ENCODE results near the gene CYB5R3.
"Not testable (repeated sequence)": the region's sequence is repeated elsewhere in the genome, so short reads cannot be mapped to it uniquely, and the experiment has no call there.

CYB5R3 gene

DNA sequence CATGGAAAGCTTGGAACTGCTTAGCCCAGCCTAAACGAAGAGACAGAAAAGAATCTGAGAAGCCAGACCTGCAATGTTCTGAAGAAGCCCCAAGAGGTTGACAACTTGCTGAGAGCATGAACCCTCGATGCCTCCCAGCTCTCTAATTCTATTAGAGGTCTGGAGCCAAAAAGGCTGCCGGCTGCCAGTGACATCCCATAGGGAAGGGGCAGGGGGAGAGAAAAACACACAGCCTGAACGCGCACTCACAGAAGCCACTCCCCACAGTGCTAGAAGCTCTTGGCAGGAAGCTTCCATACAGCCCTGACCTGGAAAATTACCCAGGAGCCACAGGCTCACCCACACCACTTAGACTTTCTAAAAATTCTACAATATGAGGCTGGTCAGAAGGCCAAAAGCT is 52.9 kb downstream of the CYB5R3 start:
- DNase-seq = no peak

DNA sequence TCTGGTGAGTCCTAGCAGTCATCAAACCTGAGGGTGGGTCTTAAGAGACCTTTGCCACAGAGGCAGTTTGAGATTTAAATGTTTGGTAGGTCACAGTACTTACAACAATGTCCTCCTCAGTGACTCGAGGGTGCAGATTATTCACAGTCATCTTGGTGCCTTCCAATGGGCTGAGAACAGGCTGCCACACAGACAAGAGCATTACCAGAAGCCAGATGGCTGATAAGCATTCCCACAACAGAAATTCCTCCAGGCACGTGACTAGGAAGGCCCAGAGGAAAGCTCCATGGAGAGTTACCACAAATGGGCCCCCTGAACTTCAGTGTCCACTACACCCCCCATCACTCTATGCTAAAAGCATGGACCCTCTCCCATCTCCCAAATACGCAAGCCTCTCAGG is 53.8 kb downstream of the CYB5R3 start:
- DNase-seq = no peak

DNA sequence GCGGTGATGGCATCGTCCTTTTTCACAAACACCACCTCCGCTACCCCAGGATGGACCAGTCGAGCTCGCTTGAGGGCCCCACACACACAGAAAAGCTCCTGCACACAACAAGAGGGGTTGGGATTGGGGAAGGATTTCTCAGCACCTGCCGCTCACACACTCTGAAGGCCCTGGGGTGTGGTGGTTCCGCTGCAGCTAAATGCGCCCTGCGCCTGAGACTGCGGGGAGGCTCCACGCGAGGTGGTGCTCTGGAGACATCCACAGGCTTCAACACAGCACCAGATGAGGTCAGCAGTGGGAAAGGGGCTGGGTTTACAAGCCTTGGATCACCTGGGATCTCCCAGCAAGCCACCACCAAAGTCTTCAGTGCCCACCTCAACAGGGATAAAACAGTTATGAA is 57.2 kb downstream of the CYB5R3 start:
- DNase-seq = no peak

DNA sequence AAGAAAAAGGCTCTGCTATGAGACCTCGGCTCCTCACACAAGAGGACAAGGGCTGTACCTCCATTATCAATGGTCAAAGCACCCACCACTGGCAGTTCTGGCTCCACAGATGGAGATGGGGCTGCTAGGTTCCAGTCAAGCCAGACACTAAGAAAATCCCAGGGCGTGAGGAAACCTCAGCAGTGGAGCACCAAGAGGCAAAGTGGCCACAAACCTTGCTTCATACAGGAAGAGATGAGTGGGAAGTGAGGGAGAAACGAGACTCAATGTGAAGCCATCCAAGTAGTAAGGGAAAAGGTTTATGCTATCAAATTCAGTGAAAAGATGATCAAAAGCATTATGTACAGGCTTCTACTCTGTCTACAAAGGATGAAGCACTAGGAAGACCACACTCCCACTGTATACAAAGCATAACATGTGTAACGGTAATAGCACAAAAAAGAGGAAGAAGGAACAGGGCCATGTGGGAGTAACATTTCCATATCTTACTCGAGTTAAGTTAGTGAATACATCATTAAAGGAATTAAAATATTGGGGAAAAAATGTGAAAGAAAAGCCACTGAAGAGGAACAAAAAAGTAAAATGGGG is 61.5 kb downstream of the CYB5R3 start:
- DNase-seq = no peak

DNA sequence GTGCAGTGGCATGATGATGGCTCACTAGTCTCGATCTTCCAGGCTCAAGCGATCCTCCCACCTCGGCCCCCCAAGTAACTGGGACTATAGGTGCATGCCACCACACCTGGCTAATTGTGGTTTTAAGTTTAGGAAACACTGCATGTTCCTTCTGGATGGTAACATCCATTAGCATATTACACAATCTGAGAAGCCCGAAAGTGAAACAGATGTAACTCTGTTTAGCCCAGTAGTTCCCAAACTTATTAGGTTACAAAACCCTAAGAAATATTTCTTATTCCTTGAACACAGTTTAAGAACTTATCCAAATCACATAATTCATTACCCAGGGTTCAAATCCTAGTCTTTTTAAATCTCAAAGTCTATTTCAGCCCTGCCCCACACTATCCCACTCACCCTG is 62.8 kb downstream of the CYB5R3 start:
- DNase-seq = no peak

DNA sequence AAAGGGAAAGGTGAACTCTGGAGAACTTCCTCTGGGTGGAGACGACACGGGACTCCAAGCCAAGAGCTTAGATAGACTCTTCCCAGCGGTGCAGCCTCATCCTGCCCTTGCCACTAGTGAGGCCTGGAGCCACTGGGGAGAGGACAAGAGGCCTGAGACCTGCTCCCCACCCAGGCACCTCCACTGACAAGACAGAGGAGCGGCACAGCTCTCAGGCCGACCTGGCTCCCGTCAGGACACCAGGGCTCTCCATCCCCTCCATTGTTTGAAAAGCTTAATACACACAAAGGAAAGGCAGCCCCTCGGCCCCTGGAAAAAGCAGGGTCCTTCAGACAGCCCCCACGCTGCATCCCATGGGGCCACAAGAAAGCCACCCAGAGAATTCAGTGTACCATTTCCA is 64.1 kb downstream of the CYB5R3 start:
- DNase-seq = no peak

DNA sequence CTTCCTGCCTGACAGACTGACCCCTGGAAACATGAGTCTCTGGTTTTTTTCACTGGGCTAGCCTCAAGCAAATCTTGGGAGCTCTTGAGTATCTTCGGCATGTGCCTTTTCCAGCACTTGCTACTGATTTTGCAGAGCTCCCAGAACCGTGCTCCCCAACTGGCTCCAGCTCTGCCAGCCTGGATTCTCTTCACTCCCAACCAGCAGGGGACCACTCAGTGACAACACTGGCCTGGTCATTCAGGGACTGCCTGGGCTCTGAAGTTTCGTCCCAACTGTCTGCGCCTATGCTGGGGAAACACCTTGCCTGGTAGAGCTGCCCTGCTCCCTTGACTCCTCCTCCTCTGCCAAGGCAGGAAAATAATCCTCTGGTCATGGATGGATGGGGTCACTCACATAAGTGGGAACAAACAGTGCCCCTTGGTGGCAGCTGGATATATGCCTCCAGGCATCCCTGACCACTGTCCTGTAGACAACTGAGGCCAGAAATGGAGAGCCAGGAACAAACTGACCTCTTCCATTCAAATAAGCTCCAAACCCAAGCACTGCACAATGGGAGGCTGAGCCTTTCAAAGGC is 64.7 kb downstream of the CYB5R3 start:
- no peak for DNase-seq

DNA sequence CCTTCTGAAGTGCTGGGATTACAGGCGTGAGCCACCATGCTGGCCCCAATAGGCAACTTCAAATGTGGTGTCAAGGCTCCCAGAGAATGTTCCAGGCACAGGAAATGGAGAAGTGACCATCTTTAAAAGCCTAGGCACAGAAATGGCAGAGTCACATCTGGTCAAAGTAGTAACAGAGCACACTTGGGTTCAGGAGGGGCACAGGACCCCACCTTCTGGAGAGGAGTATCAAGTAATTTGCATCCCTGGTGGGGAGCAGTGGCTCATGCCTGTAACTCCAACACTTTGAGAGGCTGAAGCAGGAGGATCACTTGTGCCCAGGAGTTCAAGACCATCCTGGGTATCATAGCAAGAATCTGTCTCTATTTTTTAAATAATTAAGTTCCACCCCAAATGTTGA is 66.2 kb downstream of the CYB5R3 start:
- DNase-seq = no peak

DNA sequence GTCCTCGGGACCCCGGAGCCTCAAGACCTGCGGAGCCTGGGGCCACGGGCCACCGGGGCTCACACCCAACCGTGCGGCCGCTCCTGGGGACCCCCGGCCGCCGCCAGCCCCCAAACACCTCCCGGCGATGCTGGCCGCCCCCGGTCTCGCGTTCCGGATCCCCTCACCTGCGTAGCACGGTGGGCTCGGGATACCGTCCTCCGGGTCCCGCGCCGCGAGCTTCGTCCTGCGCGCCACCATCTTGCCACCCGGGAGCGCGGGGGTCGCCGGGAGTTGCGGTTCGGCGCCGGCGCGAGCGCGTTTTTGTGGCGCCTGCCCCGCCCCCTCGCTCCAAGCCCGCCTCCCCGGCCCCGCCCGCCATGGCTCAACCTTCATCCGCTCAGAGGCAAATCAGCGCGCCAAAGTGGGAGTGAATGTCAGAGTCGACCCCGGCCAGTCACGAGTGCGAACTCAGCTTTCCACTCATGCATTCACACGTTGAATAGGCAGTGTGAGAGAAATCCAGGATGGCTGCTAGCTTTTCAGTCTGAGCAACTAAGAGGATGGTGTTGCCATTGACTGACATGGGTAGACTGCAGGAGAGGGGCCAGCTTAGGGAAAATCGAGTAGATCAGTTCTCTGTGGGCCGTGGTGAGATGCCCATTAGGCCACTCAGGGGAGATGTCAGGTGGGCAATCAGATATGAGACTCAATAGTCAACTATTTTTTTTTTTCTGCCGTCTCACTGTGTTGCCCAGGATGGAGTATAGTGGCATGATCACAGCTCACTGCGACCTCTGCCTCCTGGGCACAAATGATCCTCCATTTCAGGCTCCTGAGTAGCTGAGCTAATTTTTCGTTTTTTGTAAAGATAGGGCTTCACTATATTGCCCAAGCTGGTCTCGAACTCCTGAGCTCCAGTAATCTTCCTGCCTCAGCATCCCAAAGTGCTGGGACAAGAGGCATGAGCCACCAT is 67.2 kb downstream of the CYB5R3 start:
- DNase-seq = peak; percentile 85

DNA sequence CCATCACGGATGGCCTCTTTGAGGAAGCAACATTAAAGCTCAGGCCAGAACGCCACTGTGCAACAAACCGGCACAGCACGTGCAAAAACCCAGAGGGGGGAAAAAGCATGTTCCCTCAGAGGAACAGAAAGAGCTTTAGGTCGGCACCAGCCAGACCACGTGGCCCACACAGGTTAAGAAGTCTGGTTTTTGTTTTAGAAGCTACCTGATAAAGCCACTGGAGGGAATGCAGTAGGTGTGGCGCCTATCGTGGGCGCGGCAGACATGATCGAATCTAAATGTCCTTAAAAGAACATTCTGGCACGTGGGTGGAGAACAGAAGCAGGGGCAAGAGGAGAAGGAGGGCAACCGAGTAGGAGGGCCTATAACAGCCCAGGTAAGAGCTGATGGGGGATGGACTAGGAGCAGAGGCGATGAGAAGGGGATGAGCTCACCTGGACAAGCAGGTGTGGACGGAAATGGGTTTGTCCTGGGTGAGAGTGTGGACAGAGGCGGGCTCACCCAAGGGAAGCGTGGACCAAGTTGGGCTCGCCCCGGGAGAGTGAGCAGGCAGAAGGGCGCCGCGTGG is 67.9 kb downstream of the CYB5R3 start:
- not testable (repeated sequence) for DNase-seq

DNA sequence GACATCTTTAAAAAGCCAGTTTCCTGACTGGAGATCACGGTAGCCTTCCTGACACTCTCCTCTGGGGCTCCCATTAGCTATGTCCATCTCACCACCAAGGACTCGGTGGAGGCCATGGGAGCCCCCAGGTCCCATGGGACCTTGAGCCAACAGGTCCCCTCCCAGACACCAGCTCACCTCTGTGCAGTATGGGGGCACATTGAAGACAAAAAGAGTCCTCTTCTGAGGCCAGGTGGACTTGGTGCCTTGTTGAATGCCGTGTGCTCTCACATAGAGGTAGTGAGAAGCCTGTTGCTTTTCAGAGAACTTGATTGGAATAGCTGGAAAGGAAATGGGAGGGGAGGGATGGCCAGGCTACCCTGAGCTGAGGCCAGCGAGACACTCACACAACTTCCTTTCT is 69.2 kb downstream of the CYB5R3 start:
- DNase-seq = not testable (repeated sequence)

DNA sequence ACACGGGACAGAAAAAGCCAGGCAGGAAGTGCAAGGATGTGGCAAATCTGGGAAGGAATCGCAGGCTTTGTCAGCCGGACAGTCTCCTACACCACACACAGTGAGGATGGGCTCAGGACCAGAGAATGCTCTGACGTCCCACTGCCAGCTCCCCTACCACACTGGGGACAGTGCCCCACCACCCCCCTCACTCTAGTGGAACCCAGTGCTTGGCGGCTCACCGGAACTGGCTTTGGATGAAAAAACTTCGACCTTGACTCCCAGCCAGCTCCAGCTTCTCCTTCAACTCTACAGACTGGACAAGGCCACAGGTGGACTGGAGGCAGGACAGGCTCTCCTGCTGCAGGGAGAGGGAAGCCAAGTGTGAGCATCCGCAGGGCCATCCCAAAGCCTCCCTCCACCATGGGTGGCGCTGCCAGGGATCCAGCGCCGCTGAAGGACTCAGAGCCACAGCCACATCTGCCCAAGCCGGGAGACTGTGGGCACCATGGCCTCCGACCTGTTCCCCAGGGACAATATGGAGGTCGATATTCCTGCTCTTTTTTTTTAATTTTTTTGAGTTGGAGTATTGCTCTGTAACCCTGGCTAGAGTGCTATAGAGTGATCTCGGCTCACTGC is 71.5 kb downstream of the CYB5R3 start:
- DNase-seq = no peak

DNA sequence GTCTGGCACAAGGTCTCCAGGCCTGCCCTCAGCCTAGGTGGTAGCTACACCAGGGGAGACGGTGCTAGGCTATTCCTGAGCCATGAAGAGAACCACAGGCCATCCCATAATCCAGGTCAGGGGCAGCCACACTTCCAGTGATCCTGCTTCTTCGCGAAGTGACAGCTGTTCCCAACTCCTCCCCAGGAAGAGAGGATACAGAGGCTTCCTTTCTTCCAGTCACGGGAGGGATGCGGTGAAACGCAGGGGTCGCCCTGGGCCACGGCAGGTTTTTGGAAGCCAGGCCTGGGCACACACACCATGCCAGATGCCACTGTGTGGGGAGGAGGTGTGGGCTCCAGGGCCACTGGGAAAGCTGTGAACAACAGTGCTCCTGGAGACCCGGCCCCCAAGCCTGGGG is 72.1 kb downstream of the CYB5R3 start:
- not testable (repeated sequence) for DNase-seq

DNA sequence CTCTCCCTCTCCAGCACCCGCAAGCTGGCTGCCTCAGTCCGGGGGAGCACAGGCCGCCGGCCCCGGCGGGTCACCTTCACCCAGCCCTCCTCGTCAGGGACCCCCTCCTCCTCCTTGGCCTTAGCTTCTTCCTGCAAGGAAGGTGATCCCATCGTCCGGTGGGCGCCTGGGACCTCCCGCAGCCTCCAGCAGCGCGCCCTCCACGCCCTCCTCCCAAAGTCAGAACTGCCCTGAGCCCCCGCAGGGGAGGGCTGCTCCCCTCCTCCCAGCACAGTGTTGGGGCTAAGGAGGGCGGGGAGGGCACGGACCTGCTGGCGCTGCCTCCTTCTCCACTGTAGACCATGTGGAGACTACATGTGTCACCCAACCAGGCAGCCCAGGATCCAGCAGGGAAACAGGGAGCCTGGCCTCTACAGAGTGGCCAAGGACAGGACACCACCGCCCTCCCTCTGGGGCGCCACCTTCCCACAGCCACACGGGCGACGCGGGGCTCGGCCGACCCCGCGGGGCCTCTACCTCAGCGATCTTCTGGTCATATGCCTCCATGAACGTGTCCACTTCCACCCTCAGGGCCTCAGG is 73.1 kb downstream of the CYB5R3 start:
- not testable (repeated sequence) for DNase-seq

DNA sequence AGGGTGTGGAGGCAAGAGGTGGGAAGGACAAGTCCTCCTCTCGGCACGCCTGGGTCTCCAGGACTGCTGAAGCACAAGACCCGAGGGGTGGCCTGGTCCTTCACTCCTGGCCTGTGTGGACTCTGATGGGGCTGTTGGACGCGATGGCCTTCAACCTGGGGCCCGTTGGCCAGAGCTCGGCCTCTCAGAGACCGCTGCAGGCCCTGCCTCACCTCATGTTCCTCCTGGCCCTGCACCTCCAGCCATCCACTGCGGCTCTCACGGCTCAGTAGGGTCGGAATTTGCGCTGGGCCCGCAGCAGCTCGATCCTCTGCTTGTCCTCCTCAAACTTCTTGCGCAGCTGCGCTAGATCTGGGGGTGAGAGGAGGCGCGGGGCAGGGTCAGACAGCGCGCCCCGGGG is 74.7 kb downstream of the CYB5R3 start:
- not testable (repeated sequence) for DNase-seq

DNA sequence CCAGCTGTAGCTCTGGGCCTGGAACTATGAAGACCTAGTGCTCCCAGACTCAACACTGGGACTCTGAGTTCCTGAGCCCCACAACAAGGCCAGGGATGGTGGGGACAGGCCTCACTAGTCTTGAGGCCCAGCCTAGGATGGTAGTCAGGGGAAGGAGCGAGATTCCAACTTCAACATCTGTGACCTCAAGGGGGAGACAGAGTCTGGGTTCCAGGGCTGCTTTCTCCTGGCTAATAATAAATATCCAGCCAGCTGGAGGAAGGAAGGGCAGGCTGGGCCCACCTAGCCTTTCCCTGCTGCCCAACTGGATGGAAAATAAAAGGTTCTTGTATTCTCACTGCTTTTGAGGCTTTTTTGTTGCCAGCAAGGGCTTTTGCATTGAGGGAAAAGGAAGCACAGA is 75.1 kb downstream of the CYB5R3 start:
- DNase-seq = not testable (repeated sequence)

DNA sequence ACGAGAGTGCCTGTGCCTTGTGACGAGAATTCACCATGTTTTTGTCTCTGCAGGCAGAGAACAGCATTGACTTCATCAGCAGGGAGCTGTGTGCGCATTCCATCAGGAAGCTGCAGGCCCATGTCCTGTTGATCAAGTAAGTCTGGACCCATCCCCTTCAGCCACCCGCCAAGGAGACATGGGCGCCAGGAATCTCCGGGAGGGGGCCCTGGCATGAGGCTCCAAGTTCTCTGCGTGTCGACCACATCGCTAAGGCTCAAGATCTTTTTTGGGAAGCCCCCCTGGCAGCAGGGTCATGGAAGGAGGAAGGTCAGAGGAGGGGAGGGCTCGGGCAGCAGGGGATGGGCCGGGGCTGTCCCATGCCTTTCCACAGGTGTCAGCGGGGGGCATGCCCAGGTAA is 78.1 kb downstream of the CYB5R3 start:
- DNase-seq = not testable (repeated sequence)

DNA sequence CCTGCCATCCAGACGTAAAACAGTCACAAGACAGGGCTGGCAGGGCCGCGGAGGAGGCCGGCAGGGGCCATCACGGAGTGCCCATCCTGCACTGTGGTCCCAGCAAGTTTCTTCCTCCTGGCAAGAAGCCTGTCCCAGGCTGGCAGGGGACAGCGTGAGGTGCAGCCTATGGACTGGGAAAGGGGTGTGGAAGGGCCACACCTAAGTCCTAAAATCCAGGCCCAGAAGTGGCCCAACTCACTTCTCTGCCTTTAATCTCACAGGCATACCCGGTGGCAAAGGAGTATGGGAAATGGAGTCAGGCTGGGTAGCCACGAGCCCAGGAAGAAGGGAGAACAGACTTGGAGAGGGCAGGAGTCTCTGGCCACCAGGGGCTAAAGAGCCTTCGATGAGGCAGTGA is 78.6 kb downstream of the CYB5R3 start:
- DNase-seq = not testable (repeated sequence)

DNA sequence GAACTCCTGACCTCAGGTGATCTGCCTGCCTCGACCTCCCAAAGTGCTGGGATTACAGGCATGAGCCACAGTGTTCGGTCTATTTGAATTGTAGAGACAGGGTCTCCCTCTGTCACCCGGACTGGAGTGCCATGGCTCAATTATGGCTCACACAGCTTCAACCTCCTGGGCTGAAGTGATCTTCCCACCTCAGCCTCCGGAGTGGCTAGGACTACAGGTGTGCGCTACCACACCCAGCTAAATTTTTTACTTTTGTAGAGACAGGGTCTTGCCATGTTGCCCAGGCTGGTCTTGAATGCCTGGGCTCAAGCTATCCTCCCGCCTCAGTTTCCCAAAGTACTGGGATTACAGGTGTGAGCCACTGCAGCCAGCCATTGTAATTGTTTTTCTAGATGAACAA is 81.2 kb downstream of the CYB5R3 start:
- DNase-seq = not testable (repeated sequence)
